HG03135 (cell line): ENCODE results near the gene GALNT11.
A peak's percentile ranks its signal among the peaks of the same experiment; 100 is the strongest.
"Not testable (repeated sequence)": the region's sequence is repeated elsewhere in the genome, so short reads cannot be mapped to it uniquely, and the experiment has no call there.

Source experiments
- ATAC-seq: cut with Tn5 transposase; IDR thresholded peaks from one replicate; pipeline ENCODE4 v1.9.1; 2021; ENCODE audit warnings: mild to moderate bottlenecking, moderate library complexity; ENCODE audit not compliant: unreplicated experiment

Gene GALNT11

GRCh38 chr7:152025077-152025936, at the start of gene GALNT11:
GALNT11 (plus strand) TSS chr7:152025674; CDS start chr7:152094228, 68,554 bp downstream.
- ATAC-seq = peak; percentile 97

GRCh38 chr7:151978616-151979015, 46.9 kb upstream of the GALNT11 start:
- ATAC-seq = no peak

- no peak for ATAC-seq
Measured at GRCh38 chr7:151981223-151981622, 44.3 kb upstream of the GALNT11 start.

- no peak for ATAC-seq
Measured at GRCh38 chr7:151982806-151983205, 42.7 kb upstream of the GALNT11 start.

DNA sequence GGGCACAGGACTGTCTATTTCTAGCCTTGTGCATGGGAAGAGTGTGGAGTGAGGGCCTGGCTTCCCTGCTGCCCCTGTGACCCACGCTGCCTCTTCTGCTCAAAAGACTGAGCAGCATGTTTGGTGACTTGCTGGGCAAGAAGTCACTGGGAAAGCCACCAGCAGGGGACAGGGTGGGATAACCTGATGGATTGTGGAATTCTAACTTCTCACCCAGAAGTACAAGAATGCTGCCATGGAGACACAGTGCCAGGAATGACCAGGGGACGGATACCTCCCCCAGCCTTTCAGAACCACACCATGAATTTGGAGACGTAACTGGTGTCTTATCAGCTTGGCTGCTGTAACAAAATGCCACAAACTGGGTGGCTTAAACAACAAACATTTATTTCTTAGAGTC, 40.9 kb upstream of the GALNT11 start:
- ATAC-seq = no peak

GRCh38 chr7:151987748-151988529, 37.5 kb upstream of the GALNT11 start:
- no peak for ATAC-seq

- ATAC-seq = no peak
Measured at GRCh38 chr7:151992375-151992774, 33.1 kb upstream of the GALNT11 start.

DNA sequence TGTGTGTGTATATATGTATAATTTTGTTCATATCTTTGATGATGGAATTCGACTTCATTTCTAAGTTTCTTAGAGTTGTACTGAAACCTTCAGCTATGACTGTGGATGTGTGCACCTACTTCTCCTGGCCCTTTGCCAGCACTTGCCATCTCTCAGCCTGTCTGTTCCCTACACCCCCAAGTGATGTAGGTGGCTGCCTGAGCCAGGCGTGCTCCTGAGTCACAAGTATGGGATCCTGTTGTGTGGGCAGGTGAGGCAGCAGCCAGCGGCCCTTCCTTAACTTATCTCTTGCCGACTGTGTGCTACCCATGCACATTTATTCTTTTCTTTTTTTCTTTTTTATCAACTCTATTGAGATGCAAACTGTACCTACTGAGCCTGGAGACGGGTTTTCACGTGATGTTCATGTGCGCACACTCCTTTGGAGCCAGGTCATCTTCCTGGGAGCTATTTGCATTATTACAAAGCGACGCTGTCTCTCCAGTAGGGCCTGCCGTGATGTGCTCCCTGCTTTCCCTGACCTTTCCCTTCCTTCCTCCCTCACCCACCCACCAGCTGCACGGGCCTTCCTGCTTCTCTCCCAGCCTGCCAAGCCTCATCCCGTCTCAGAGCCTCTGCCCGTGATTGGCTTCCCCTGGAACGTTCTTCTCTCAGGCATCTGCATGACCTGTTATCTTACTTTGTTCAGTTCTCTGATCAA, 31.3 kb upstream of the GALNT11 start:
- no peak for ATAC-seq

DNA sequence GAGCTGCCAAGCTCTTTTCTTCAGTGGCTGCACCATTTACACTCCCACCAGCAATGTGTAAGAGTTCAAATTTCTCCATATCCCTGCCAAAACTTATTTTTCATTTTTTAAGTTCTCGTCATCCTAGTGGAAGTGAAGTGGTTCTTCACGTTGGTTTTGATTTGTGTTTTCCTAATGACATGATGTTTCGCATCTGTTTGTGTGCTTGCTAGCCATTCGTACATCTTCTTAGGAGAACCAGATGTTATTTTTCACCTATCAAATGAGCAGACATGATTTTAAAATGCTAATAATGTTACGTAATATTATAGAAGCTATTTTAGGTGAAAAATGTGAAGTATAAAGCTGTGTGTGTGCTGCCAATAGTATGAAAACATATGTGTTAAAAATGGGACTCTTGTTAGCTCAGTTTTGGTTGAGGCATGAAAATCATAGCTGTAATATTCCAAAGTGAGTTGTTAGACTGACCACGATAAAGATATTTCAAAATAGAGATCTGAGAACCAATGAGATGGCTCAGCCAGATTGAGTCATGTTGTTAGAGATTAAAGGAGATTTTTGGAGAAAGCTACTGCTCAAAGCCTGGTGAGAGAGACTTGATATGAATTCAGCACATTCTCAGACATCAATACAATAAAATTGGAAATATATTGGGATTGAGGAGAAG, 25.9 kb upstream of the GALNT11 start:
- no peak for ATAC-seq

DNA sequence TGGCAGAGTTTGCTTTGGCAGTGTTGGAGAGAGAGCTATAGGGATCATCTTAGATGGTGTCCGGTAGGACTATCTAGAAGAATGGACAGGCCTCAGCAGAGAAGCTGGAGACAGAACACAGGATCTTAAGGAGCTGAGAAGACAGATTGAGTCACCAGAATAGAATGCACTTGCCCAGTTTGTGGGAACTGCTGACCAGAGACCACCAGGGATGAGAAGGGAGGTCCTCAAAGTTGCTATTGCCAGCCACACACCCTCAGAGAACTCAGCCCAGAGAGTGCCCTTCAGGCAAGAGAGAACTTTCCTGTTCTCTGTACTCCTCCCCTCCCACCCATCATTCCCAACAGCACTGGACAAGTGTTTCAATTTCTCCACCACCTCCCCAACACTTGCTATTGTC, 25.3 kb upstream of the GALNT11 start:
- no peak for ATAC-seq

- no peak for ATAC-seq
Measured at GRCh38 chr7:152006336-152006735, 19.1 kb upstream of the GALNT11 start.

DNA sequence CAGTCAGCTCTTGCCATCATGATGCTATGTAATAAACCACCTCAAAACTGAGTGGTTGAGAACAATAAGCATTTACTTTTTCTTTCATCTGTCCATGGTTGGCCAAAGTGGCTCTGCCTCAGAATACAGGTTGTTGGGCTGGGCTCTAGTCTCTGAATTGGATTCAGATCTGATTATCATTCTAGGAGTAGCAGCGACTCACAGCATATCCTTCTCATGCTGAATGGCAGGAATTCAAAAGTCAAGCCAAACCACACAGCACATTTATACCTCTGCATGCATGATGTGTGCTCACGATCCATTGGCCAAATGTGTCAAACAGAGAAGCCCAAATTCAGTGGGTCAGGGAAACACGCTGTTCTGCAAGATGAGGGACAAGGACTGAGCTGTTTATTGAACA, 13.6 kb upstream of the GALNT11 start:
- ATAC-seq = no peak

- ATAC-seq = no peak
Measured at GRCh38 chr7:152013230-152013629, 12.2 kb upstream of the GALNT11 start.

- ATAC-seq = no peak
Measured at GRCh38 chr7:152013974-152014373, 11.5 kb upstream of the GALNT11 start.

GRCh38 chr7:152014722-152015121, 10.8 kb upstream of the GALNT11 start:
- no peak for ATAC-seq

GRCh38 chr7:152015600-152015999, 9.9 kb upstream of the GALNT11 start:
- no peak for ATAC-seq

DNA sequence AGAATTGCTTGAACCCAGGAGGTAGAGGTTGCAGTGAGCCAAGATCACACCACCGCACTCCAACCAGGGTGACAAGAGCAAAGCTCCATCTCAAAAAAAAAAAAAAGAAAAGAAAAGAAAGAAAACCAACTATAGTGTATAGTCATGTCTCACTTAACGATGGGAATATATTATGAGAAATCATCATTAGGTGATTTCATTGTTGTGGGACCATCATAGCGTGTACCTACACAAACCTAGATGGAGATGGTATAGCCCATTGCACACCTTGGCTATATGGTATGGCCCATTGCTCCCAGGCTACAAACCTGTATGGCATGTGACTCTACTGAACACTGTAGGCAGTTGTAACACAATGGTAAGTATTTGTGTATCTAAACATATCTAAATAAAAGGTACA, 8.5 kb upstream of the GALNT11 start:
- no peak for ATAC-seq

GRCh38 chr7:152017683-152018082, 7.8 kb upstream of the GALNT11 start:
- ATAC-seq = not testable (repeated sequence)

DNA sequence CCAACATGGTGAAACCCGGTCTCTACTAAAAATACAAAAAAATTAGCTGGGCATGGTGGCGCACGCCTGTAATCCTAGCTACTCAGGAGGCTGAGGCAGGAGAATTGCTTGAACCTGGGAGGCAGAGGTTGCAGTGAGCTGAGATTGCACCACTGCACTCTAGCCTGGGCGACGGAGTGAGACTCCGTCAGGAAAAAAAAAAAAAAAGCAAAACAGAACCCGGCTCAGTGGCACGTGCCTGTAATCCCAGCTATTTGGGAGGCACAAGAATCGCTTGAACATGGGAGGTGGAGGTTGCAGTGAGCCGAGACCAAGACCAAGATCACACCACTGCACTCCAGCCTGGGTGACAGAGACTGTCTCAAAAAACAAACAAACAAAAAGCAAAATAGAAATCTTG, 3.7 kb upstream of the GALNT11 start:
- not testable (repeated sequence) for ATAC-seq

- no peak for ATAC-seq
Measured at GRCh38 chr7:152025937-152026890, 740 bp downstream of the GALNT11 start.
